KMS-11 (cell line): Measurements from ENCODE around the gene SPACDR.

Source experiments
- H2AFZ ChIP-seq: fragments of 200-600 bp; sonication (generic); 2 replicates; pipeline ENCODE4 v1.6.1; 2016; ENCODE audit warnings: antibody characterized with exemption, mixed run types, low read depth
- H3K27ac ChIP-seq: fragments of 200-600 bp; sonication (generic); 2 replicates; pipeline ENCODE4 v1.6.1; 2016; ENCODE audit warnings: mild to moderate bottlenecking, mixed run types
- H3K27me3 ChIP-seq: fragments of 200-600 bp; sonication (generic); 2 replicates; pipeline ENCODE4 v1.6.1; 2017; ENCODE audit warnings: mild to moderate bottlenecking, low read depth, mixed run types, moderate library complexity; ENCODE audit not compliant: insufficient read depth
- H3K36me3 ChIP-seq: fragments of 200-600 bp; sonication (generic); 2 replicates; pipeline ENCODE4 v1.6.1; 2017; ENCODE audit warnings: mild to moderate bottlenecking, mixed run types; ENCODE audit not compliant: insufficient read depth
- H3K4me1 ChIP-seq: fragments of 200-600 bp; sonication (generic); 2 replicates; pipeline ENCODE4 v1.6.1; 2016; ENCODE audit warnings: mild to moderate bottlenecking, low read depth, mixed run types; ENCODE audit not compliant: poor library complexity, severe bottlenecking
- H3K4me2 ChIP-seq: fragments of 200-600 bp; sonication (generic); 2 replicates; pipeline ENCODE4 v1.7.0; 2016; ENCODE audit warnings: mild to moderate bottlenecking, mixed run types
- H3K4me3 ChIP-seq: fragments of 200-600 bp; sonication (generic); IDR thresholded peaks from 2 replicates; pipeline ENCODE4 v1.6.1; 2017; ENCODE audit warnings: low read depth, low read length, mixed read lengths; ENCODE audit not compliant: insufficient read depth
- H3K79me2 ChIP-seq: fragments of 200-600 bp; sonication (generic); 2 replicates; pipeline ENCODE4 v1.6.1; 2016; ENCODE audit warnings: low read depth, mixed run types; ENCODE audit not compliant: insufficient read depth
- H3K9ac ChIP-seq: fragments of 200-600 bp; sonication (generic); 2 replicates; pipeline ENCODE4 v1.6.1; 2016; ENCODE audit warnings: mild to moderate bottlenecking, mixed run types
- H4K20me1 ChIP-seq: fragments of 200-600 bp; sonication (generic); 2 replicates; pipeline ENCODE4 v1.6.1; 2016; ENCODE audit warnings: mild to moderate bottlenecking, mixed run types; ENCODE audit not compliant: insufficient read depth
- TF ChIP-seq, protein P1 (sequence below): fragments of 200-600 bp; sonication (generic); conservative IDR thresholded peaks from 2 replicates; pipeline ENCODE4 v1.6.1; 2017; ENCODE audit warnings: low read depth, mild to moderate bottlenecking, antibody characterized with exemption, low read length, moderate library complexity, mixed read lengths

Gene SPACDR

DNA sequence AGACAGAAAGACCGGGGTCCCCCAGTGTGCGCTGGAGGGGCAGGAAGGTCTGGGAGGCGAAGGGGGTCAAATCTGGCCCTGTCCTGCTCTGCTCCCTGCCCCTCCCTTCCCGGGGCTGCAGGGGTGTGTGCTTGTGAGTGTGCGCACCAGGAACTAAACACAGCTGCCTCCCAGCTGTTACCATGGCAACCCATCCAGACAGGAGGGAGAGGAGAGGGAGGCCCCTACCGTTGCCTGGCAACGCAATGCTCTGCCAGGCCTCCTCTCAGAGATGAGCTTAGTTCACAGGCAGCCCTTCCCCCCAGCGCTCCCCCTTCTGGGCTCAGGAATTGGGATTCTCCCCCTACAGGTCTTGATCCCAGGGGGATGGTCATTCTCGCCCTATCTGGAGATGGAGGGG, 25.8 kb upstream of the SPACDR start:
- no peak overlapping the region for H3K27ac ChIP-seq
- TF ChIP-seq, protein P1, sequence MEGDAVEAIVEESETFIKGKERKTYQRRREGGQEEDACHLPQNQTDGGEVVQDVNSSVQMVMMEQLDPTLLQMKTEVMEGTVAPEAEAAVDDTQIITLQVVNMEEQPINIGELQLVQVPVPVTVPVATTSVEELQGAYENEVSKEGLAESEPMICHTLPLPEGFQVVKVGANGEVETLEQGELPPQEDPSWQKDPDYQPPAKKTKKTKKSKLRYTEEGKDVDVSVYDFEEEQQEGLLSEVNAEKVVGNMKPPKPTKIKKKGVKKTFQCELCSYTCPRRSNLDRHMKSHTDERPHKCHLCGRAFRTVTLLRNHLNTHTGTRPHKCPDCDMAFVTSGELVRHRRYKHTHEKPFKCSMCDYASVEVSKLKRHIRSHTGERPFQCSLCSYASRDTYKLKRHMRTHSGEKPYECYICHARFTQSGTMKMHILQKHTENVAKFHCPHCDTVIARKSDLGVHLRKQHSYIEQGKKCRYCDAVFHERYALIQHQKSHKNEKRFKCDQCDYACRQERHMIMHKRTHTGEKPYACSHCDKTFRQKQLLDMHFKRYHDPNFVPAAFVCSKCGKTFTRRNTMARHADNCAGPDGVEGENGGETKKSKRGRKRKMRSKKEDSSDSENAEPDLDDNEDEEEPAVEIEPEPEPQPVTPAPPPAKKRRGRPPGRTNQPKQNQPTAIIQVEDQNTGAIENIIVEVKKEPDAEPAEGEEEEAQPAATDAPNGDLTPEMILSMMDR, result no peak
- H3K4me3 ChIP-seq, result no peak overlapping the region
- H2AFZ ChIP-seq, result no peak overlapping the region
- no peak overlapping the region for H3K4me2 ChIP-seq
- peaks cover 12% of the 10 kb centered on the region for H3K4me1 ChIP-seq
- no peak overlapping the region for H3K9ac ChIP-seq
- peaks cover 7% of the 10 kb centered on the region; the same call in 1 of the 2 replicates for H3K27me3 ChIP-seq
- no peaks in the 10 kb centered on the region for H3K36me3 ChIP-seq
- no peaks in the 10 kb centered on the region for H4K20me1 ChIP-seq
- H3K79me2 ChIP-seq, result no peaks in the 10 kb centered on the region

DNA sequence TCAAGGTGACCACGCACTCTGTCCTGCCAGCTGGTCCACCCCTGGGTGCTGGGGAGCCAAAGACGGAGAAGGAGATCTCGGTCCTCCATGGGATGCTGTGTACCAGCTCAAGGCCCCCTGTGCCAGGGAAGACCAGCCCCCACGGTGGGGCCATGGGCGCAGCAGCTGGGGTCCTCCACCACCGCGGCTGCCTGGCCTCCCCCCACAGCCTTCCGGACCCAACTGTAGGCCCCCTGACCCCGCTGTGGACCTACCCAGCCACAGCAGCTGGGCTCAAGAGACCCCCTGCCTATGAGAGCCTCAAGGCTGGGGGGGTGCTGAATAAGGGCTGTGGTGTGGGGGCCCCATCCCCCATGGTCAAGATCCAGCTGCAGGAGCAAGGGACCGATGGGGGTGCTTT, 25.1 kb upstream of the SPACDR start:
- H3K4me3 ChIP-seq, result no peak overlapping the region
- H3K4me1 ChIP-seq, result peaks cover 12% of the 10 kb centered on the region
- peaks cover 7% of the 10 kb centered on the region; the same call in 1 of the 2 replicates for H3K27me3 ChIP-seq
- H3K36me3 ChIP-seq, result no peaks in the 10 kb centered on the region
- no peak overlapping the region for H3K4me2 ChIP-seq
- no peaks in the 10 kb centered on the region for H4K20me1 ChIP-seq
- TF ChIP-seq, protein P1, result no peak
- H3K79me2 ChIP-seq, result no peaks in the 10 kb centered on the region
- no peak overlapping the region for H3K27ac ChIP-seq
- H3K9ac ChIP-seq, result no peak overlapping the region
- no peak overlapping the region for H2AFZ ChIP-seq

DNA sequence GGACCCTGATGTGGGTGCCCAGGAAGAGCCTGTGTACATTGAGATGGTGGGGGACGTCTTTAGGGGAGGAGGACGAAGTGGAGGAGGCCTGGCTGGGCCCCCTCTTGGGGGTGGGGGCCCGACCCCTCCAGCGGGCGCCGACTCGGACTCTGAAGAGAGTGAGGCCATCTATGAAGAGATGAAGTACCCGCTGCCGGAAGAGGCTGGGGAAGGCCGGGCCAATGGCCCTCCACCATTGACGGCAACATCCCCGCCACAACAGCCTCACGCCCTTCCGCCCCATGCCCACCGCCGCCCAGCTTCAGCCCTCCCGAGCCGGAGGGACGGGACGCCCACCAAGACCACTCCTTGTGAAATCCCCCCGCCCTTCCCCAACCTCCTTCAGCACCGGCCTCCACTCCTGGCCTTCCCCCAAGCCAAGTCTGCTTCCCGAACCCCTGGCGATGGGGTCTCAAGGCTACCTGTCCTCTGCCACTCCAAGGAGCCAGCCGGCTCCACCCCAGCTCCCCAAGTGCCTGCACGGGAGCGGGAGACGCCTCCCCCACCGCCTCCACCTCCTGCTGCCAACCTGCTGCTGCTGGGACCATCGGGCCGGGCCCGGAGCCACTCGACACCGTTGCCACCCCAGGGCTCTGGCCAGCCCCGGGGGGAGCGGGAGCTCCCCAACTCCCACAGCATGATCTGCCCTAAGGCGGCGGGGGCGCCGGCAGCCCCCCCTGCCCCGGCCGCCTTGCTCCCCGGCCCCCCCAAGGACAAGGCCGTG, 24.5 kb upstream of the SPACDR start:
- no peaks in the 10 kb centered on the region for H3K79me2 ChIP-seq
- no peak overlapping the region for H3K4me3 ChIP-seq
- no peaks in the 10 kb centered on the region for H4K20me1 ChIP-seq
- no peak overlapping the region for H2AFZ ChIP-seq
- no peak overlapping the region for H3K27ac ChIP-seq
- peaks cover 7% of the 10 kb centered on the region; the same call in 1 of the 2 replicates for H3K27me3 ChIP-seq
- H3K36me3 ChIP-seq, result no peaks in the 10 kb centered on the region
- no peak overlapping the region for H3K9ac ChIP-seq
- H3K4me2 ChIP-seq, result no peak overlapping the region
- TF ChIP-seq, protein P1, result no peak
- peaks cover 12% of the 10 kb centered on the region for H3K4me1 ChIP-seq

DNA sequence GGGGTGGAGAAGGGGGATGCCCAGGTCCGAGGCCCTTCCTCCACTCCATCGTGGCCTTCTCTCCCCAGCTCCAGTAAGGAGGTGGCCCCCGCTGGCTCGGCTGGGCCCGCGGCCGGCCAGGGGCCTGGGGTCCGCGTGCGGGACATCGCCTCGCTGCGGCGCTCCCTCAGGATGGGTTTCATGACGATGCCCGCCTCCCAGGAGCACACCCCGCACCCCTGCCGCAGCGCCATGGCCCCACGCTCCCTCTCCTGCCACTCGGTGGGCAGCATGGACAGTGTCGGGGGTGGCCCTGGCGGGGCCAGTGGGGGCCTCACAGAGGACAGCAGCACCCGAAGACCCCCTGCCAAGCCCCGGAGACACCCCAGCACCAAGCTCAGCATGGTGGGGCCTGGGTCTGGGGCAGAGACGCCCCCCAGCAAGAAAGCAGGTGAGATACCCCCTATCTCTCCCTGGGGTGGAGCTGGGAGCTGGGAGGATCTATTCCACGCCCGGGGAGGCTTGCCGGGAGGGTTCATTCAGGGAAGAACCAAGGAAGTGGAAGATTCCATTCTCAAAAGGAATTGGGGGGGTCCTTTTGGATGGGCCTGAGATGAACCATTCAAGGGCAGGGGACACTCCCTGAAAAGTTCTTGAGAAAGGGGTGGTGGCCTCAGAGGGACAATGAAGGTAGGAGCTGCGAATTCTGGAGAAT, 22.8 kb upstream of the SPACDR start:
- H3K36me3 ChIP-seq, result no peaks in the 10 kb centered on the region
- peaks cover 4% of the 10 kb centered on the region; the same call in 1 of the 2 replicates for H3K27me3 ChIP-seq
- H2AFZ ChIP-seq, result no peak overlapping the region
- H3K27ac ChIP-seq, result no peak overlapping the region
- peaks cover 21% of the 10 kb centered on the region for H3K4me1 ChIP-seq
- no peak overlapping the region for H3K4me2 ChIP-seq
- H4K20me1 ChIP-seq, result no peaks in the 10 kb centered on the region
- no peak overlapping the region for H3K4me3 ChIP-seq
- TF ChIP-seq, protein P1, result no peak
- no peak overlapping the region for H3K9ac ChIP-seq
- no peaks in the 10 kb centered on the region for H3K79me2 ChIP-seq
